Measurements from ENCODE around the gene LRRN2. TPM values are rescaled to one million over a fixed set of nuclear protein-coding genes. Genes with fewer than 3 reads are reported as not detected.

Gene LRRN2
- total RNA-seq, 1 donor from 2014 or later: not detected

GRCh38 chr1:204652497-204652896 lies 33.0 kb downstream of the LRRN2 start:
- POLR2A ChIA-PET: no interaction called here

GRCh38 chr1:204651843-204652421 lies 33.6 kb downstream of the LRRN2 start:
- H3K4me3 Mint-ChIP-seq: no peak overlapping the region
- intact Hi-C loops (cut with micrococcal nuclease): no loop called here
- H3K27me3 Mint-ChIP-seq: peaks cover 15% of the 10 kb centered on the region
- ChIA-PET CTCF (no interaction called here), POLR2A (no interaction called here)
- H3K9me3 Mint-ChIP-seq: no peaks in the 10 kb centered on the region
- DNase-seq: no peak
- ATAC-seq (ENCODE audit: low read depth): no peak
- H3K27ac Mint-ChIP-seq: no peak overlapping the region
- no peaks in the 10 kb centered on the region for H3K36me3 Mint-ChIP-seq (ENCODE audit: low read depth)
- TF ChIP-seq, protein P1, sequence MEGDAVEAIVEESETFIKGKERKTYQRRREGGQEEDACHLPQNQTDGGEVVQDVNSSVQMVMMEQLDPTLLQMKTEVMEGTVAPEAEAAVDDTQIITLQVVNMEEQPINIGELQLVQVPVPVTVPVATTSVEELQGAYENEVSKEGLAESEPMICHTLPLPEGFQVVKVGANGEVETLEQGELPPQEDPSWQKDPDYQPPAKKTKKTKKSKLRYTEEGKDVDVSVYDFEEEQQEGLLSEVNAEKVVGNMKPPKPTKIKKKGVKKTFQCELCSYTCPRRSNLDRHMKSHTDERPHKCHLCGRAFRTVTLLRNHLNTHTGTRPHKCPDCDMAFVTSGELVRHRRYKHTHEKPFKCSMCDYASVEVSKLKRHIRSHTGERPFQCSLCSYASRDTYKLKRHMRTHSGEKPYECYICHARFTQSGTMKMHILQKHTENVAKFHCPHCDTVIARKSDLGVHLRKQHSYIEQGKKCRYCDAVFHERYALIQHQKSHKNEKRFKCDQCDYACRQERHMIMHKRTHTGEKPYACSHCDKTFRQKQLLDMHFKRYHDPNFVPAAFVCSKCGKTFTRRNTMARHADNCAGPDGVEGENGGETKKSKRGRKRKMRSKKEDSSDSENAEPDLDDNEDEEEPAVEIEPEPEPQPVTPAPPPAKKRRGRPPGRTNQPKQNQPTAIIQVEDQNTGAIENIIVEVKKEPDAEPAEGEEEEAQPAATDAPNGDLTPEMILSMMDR (IDR thresholded peaks at IDR 0.05): no peak
- no peaks in the 10 kb centered on the region for H3K4me1 Mint-ChIP-seq

More at GRCh38 chr1:204652497-204652896, 33.0 kb downstream of the LRRN2 start:
- Mint-ChIP-seq H3K36me3 (ENCODE audit: low read depth) (no peaks in the 10 kb centered on the region), H3K4me1 (no peaks in the 10 kb centered on the region), H3K4me3 (no peak overlapping the region), H3K27me3 (peaks cover 15% of the 10 kb centered on the region), H3K27ac (no peak overlapping the region), H3K9me3 (no peaks in the 10 kb centered on the region)
- TF ChIP-seq, protein P1 (IDR thresholded peaks at IDR 0.05): no peak
- CTCF ChIA-PET: no interaction called here
- ATAC-seq (ENCODE audit: low read depth) (no peak), DNase-seq (no peak)
- intact Hi-C loops (cut with micrococcal nuclease): no loop called here

DNA sequence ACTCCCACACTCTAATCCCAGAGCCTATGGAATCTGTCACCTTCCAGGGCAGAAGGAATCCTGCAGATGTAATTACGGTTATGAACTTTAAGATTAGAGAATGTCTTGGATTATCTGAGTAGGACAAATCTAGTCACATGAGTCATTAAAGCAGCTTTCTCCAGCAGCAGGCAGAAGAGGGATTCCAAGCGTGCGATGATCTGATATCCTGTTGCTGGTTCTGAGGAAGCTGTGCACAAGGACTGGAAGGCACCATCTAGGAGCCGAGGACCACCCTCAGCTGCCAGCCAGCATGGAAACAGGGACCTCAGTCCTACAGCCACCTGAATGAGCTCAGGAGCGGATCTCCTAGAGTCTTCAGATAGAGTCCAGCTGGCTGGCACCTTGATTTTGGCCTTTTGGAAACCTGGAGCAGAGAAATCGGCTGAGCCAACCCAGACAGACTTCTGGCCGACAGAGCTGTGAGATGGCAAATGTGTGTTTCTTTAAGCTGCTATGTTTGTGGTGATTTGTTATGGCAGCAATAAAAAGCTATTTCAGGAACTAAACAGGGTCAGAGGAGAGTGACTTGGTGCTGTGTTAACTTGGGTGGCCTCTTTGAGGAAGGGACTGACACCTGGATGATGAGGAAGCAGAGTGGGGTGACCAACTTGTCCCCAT lies 34.5 kb downstream of the LRRN2 start:
- intact Hi-C loops (cut with micrococcal nuclease): no loop called here
- H3K9me3 Mint-ChIP-seq: no peaks in the 10 kb centered on the region
- ChIA-PET POLR2A (no interaction called here), CTCF (no interaction called here)
- TF ChIP-seq, protein P1 (IDR thresholded peaks at IDR 0.05): no peak
- peaks cover 16% of the 10 kb centered on the region for H3K27me3 Mint-ChIP-seq
- ATAC-seq (ENCODE audit: low read depth) (no peak), DNase-seq (no peak)
- H3K36me3 Mint-ChIP-seq (ENCODE audit: low read depth): no peaks in the 10 kb centered on the region
- H3K27ac Mint-ChIP-seq: no peak overlapping the region
- H3K4me1 Mint-ChIP-seq: no peaks in the 10 kb centered on the region
- no peak overlapping the region for H3K4me3 Mint-ChIP-seq

DNA sequence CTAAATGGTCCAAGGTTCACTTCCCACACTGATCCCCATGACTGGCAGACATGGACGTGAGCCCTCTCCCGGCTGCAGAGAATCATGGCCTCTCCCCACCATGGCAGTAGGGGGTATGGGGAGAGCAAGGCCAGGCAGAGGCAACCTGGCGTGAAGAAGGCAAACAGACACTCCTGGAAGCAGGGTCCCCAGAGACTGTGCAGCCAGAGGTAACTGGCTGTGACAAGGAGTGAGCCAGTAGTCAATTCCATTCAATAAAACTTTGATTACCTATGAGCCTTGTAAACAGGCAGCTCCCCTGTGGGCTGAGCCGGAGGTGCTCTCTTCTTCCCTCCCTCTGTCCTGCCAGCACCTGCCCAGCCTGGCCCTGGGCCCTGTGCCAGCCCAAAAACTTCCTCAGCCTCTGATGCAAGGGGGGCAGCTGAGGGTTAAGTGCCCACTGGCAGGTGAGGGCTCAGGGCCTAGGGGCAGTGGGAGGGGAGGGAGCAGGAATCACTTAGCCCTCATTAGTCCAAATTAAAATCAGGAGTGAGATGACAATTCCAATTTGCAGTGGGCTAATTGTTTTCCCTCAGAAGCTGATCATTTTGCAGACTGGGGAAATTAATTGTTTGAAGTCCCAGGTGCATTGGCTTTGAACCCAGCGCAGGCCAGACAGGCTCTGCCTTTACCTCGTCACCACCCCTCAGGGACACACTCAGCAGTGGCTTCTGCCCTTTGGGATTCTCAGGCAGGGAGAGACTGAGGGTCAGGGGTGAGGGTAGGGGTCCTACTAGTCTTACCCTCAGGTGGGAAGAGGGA lies 35.6 kb downstream of the LRRN2 start:
- intact Hi-C loops (cut with micrococcal nuclease): no loop called here
- Mint-ChIP-seq H3K27ac (no peak overlapping the region), H3K4me1 (no peaks in the 10 kb centered on the region), H3K27me3 (peaks cover 14% of the 10 kb centered on the region), H3K4me3 (no peak overlapping the region), H3K9me3 (no peaks in the 10 kb centered on the region), H3K36me3 (ENCODE audit: low read depth) (no peaks in the 10 kb centered on the region)
- POLR2A ChIA-PET: no interaction called here
- DNase-seq (no peak), ATAC-seq (ENCODE audit: low read depth) (no peak)
- CTCF ChIA-PET: no interaction called here
- TF ChIP-seq, protein P1 (IDR thresholded peaks at IDR 0.05): no peak

- DNase-seq: no peak
- intact Hi-C loops (cut with micrococcal nuclease): no loop called here
- no peaks in the 10 kb centered on the region for H3K36me3 Mint-ChIP-seq (ENCODE audit: low read depth)
- no peak for ATAC-seq (ENCODE audit: low read depth)
- CTCF ChIA-PET: no interaction called here
- H3K27me3 Mint-ChIP-seq: peaks cover 23% of the 10 kb centered on the region
- H3K27ac Mint-ChIP-seq: no peak overlapping the region
- TF ChIP-seq, protein P1 (IDR thresholded peaks at IDR 0.05): no peak
- H3K4me1 Mint-ChIP-seq: no peaks in the 10 kb centered on the region
- POLR2A ChIA-PET: no interaction called here
- H3K4me3 Mint-ChIP-seq: no peak overlapping the region
- H3K9me3 Mint-ChIP-seq: no peaks in the 10 kb centered on the region
Observed at GRCh38 chr1:204648576-204648975, 37.0 kb downstream of the LRRN2 start.
